GM19328 (cell line): ENCODE data around the gene DPM3.
"Not testable (repeated sequence)": the region's sequence is repeated elsewhere in the genome, so short reads cannot be mapped to it uniquely, and the experiment has no call there.

Experiments
- ATAC-seq: cut with Tn5 transposase; IDR thresholded peaks from one replicate; pipeline ENCODE4 v1.9.1; 2021; ENCODE audit warnings: mild to moderate bottlenecking, moderate library complexity; ENCODE audit not compliant: unreplicated experiment

DPM3 gene

GRCh38 chr1:155126556-155127104, 13.7 kb downstream of the DPM3 start:
- ATAC-seq: no peak

DNA sequence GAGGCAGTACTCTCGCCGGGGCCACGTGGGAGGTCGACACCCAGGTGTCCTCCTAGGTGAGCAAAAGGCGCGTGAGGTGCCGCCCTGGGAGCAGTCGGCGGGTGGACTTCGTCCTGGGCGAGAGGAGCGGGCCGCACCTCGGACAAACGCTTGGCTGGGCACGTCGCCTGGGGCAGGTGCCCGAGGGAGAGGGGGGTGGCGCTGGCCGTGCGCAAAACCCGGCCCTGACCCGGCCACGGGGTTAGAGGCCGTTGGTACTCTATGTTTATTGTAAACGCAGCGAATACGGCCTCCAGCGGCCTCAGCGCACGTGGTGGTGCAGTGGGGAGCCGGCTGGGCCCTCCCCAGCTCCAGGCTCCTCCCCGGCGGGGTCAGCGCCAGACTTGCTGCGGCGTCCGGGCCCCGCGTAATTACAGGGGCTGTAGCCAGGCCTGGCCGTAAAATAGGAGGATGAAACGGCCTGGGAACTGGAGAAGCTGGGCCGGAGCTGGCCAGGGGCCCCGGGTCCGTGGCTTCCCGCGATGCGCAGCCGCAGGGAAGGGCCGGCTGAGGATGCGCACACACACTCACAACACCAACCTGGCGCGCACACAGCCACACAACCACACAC, 14.3 kb downstream of the DPM3 start:
- ATAC-seq: no peak

- ATAC-seq: no peak
Measured at GRCh38 chr1:155125511-155125945, 14.8 kb downstream of the DPM3 start.

DNA sequence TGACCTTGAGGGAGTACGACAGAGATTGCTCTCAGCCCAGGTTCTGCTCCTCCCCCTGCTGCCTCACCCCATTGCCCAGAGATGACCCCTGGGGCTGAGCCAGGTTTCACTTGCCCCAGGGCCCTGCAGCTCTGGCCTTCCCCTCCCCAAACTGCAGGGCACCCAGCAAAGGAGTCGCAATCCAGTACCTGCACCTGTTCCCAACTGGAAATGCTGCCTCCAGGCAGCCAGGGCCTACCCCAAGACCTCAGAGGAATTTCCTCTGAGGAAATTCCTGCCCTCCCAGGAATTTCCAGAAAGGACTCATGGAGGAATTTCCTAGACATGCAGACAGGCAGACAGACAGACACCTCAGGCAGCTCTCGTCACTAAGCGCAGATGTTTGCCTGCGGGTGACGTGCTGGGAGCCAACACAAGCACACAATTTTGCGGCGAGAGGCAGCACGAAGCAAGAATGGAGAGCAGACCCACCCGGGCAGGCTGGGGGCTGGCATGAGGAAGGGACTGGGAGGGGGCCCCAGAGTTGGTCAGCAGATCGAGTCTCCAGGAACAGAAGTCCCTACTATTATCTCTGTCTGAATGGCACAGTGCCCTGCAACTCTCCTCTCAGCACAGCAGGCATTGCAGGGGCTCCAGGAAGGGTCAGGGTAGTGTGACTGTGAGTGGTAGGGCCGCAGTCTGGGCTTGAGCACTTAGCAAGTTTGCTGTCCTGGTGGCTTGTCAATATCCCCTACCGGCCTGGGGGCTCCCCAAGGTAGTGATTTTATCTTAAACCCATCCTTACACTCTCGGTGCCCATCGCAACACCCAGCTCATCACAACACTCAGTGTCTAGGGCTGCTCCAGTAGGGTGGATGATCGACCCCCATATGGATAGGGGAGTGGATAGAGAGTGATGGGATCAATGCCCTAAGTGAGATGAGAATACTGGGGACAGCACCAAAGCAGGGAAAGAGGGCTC, 15.5 kb downstream of the DPM3 start:
- ATAC-seq: no peak

GRCh38 chr1:155123801-155124200, 16.5 kb downstream of the DPM3 start:
- no peak for ATAC-seq

DNA sequence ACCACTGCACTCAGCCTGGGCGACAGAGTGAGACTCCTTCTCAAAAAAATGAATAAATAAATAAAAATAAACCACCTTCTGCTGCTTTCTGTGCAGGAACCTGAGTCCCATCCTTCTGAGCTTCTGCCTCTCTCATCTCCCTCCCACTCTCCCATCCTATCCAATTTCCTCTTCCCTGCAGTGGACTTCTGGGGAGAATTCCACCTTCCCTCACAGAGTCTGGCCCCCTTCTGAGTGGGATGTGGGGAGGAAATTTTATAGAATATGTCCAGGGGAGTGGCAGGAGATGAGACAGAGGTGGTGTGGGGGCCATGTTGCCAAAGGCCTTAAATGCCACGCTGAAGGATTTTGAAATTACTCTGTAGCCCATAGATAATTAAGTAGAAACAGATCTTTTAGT, 18.0 kb downstream of the DPM3 start:
- no peak for ATAC-seq

DNA sequence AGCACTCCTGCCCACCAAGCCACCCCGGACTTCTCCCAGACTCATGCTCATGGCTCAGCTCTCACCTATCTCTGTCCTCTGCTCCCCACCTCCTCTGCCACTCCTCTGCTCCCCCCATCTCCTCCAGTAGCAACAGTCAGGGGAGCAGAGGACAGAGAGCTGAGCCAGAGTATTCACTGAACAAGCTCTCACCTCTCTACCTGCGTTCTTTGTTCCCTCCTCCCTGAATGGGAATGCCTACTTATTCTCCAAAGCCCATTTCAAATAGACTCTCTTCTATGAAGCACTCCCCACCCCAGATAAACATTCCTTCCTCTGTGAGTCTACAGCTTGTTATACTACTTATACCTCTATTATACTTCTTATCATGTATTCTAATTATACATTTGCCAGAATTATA, 19.1 kb downstream of the DPM3 start:
- no peak for ATAC-seq

DNA sequence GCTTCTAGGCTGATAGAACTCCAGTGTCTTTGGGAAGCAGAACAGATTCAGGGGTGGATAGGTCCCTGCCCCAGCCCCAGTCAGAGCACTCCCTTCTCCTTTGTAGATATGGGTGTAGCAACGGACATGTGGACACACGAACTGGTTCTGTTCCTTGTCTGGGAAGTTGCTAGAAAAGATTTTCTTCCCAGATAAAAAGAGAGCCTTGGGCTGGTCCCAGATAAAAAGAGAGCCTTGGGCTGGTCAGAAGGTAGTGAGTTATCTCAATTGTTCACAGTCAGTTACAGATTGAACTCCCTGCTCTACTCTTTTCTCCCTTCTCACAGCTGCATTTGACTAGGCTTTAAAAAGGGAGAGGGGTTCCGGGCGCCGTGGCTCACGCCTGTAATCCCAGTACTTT, 20.1 kb downstream of the DPM3 start:
- ATAC-seq: no peak

DNA sequence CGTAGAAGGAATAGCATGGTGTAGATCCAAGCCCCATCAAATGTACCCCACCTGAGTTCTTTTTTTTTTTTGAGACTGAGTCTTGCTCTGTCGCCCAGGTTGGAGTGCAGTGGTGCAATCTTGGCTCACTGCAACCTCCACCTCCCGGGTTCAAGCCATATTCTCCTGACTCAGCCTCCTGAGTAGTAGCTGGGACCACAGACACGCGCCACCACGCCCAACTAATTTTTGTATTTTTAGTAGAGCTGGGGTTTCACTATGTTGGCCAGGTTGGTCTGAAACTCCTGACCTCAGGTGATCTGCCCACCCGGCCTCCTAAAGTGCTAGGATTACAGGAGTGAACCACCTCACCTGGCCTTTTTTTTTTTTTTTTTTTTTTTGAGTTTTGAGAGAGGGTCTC, 22.2 kb downstream of the DPM3 start:
- not testable (repeated sequence) for ATAC-seq

DNA sequence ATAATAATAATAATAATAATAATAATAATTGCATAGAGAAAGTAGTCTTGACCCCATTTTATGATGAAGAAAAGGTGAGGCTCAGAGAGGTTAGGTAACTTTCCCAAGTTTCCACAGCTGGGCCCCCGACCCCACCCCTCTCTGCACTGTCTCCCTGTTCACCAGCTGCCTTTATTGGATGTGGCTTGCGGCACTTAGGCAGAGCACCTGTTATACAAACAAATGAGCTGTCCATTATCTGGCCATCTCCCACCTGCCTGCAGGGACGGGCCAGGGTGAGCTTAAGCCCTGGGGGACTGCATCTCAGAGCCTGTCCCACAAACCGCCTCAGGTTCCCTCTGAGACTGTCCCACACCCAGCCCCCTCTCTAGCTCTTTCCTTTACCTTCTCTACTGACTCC, 22.7 kb downstream of the DPM3 start:
- ATAC-seq: no peak

DNA sequence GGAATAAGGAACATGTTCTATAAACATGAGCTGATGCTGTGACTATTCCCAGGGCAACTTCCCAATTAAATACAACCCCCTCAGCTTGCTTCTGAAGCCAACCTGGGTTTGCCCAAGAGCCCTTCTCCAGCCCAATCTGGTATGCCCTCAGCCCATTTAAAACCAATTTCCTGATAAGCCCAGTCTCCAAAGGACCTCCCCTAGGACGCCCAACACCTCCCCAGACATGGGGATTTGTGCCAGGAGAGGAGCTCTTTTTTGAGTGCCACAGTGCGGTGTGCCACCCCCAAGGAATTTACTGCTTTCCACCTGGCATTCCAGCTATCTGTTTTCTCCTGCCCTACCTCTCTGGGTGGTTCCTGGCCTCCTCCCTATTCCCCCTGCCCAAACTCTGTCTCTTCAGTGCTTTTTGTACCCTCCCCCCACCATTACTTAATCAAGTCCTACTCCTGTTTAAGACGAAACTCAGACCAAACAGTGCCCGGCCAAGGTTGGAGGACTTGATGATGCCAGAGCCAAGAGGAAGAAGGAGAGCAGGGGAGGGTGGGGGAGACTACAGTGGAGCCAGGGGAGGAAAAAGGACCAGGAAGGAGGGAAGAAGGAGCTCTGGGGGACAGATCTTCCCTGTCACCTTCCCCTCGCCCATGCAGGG, 24.1 kb downstream of the DPM3 start:
- ATAC-seq: no peak

GRCh38 chr1:155113450-155113980, 26.8 kb downstream of the DPM3 start:
- ATAC-seq: no peak

- no peak for ATAC-seq
Measured at GRCh38 chr1:155110826-155111225, 29.5 kb downstream of the DPM3 start.

GRCh38 chr1:155110381-155110780, 29.9 kb downstream of the DPM3 start:
- ATAC-seq: no peak

DNA sequence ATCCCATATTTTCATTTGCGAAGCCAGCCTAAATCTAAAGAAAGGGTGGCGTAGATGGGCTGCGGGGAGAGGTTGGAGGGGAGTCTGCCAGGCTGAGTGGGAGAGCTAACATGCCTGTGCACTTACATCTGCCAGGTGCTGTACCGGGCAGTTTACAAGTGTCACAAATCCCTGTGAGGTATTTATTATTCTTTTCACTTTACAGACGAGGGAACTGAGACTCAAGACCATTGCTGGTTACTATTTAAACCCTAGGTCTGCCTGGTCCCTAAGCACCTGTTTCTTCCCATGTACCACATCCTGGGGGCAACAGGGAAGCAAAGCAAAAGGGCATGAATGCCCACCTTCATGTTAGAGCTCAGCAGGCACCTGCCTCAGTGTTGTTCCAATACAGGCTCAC, 32.0 kb downstream of the DPM3 start:
- no peak for ATAC-seq

GRCh38 chr1:155107309-155108264, 32.7 kb downstream of the DPM3 start:
- ATAC-seq: no peak

DNA sequence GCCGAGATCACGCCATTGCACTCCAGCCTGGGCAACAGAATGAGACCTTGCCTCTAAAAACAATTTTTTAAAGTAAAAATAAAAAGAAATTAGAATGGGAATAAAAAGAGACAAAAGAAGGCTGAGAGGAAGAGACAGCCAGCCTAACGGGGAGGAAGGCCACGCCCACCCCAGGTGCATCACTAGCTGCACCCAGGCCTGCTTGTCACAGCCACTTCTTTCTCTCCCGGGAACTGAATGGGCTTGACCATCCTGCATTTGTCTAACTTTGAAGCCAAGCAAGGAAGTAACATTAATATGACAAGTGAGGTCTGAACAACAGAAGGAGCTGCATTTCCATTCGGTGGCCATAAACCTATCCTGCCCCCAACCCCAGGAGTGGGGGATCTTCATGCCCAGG, 33.5 kb downstream of the DPM3 start:
- ATAC-seq: no peak

DNA sequence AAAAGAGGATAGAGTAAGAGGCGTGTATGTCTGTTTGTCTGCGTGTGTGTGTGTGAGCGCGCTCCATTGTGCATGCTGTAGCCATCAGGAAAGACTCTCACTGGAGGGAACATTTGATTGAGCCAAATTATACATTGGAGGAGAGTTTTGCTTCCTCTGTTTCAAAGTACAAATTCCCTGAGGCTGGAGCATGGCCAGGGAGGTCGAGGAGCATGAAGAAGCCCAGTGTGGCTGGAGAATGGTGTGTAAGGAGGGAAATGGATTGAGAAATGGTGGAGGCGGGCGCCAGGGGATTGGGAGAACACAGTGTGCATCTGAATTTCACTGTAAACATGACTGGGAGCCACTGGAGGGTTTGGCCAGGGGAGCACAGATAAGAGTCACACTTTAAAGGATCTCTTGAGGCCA, 34.7 kb downstream of the DPM3 start:
- ATAC-seq: no peak

DNA sequence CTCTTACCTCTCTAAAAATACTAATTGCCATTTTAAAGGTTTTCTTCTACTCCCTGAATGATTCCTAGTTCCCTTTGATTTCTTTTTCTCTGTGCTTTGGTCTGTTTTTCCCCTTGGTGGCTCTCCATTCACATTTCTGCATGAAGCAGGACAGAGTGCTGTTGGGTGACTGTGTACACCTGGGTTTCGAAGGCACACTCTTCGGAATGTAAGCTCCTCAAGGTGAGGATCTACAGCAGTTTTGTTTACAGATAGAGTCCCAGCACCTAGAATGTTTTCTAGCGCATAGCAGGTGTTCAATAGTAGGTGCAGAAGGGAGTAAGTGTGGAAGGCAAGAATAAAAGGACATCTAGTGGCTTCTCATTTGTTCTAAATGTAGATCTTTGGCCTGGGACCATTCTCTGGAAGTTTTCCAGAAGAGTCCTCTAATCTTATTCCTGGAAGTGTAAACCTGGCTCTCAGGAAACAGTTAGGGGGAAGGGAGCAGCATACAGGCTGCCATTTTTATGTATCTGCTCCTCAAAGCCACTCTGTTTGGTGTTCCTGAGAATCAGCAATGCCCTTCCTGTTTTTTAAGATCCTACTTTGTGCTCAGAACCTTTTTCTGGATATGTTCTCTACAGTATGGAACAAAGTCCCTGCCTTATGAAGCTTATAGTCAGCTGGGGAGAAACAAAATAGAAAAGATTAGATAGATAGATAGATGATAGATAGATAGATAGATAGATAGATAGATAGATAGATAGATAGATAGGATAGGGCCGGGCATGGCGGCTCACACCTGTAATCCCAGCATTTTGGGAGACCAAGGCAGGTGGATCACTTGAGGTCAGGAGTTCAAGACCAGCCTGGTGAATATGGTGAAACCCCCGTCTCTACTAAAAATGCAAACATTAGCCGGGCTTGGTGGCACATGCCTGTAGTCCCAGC, 35.5 kb downstream of the DPM3 start:
- ATAC-seq: no peak
